Measurements from ENCODE around the gene SPON1. TPM values are rescaled to one million over a fixed set of nuclear protein-coding genes. Genes with fewer than 3 reads are reported as not detected.

SPON1 gene
- total RNA-seq, 1 experiment from 2014 or later: 46.9 TPM

DNA sequence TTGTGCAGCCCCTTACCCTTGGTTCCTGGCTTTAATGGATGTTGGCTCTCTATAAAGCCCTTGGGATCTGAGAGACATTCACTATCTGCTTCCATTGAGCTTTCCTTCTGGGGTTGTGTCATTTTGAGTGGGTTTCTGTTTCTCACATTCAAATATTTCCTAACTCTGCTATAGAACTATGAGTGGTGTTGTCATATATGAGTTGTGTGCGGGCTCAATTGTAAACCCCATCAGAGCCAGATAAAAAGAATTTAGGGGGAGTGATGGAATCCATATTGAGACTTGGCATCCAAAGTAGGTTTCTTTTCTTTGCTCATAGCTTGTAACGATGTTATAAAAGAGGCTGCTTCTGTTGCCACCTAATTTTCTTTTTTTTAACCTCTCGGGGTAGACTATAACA lies 41.8 kb upstream of the SPON1 start:
- Mint-ChIP-seq H3K4me3 (ENCODE audit: unreplicated experiment) (no peak overlapping the region), H3K9me3 (ENCODE audit: unreplicated experiment) (peaks cover 14% of the 10 kb centered on the region), H3K27ac (ENCODE audit: unreplicated experiment) (no peak overlapping the region), H3K36me3 (ENCODE audit: insufficient read depth, unreplicated experiment) (no peaks in the 10 kb centered on the region), H3K27me3 (ENCODE audit: insufficient read depth, unreplicated experiment) (peaks cover 11% of the 10 kb centered on the region), H3K4me1 (ENCODE audit: low read depth, unreplicated experiment) (peaks cover 8% of the 10 kb centered on the region)
- DNase-seq: no peak
- TF ChIP-seq, protein P1, sequence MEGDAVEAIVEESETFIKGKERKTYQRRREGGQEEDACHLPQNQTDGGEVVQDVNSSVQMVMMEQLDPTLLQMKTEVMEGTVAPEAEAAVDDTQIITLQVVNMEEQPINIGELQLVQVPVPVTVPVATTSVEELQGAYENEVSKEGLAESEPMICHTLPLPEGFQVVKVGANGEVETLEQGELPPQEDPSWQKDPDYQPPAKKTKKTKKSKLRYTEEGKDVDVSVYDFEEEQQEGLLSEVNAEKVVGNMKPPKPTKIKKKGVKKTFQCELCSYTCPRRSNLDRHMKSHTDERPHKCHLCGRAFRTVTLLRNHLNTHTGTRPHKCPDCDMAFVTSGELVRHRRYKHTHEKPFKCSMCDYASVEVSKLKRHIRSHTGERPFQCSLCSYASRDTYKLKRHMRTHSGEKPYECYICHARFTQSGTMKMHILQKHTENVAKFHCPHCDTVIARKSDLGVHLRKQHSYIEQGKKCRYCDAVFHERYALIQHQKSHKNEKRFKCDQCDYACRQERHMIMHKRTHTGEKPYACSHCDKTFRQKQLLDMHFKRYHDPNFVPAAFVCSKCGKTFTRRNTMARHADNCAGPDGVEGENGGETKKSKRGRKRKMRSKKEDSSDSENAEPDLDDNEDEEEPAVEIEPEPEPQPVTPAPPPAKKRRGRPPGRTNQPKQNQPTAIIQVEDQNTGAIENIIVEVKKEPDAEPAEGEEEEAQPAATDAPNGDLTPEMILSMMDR (IDR thresholded peaks at IDR 0.05; ENCODE audit: insufficient read depth in 1 of 2, low read depth in 1 of 2, low read length in 1 of 2, severe bottlenecking in 1 of 2, unreplicated experiment in 1 of 2): no peak
- BruUV-seq (replicated peaks): no TSS peak
- CTCF ChIA-PET: no interaction called here
- no peaks in the 10 kb centered on the region; the same call in 1 of the 2 replicates for H3K27me3 ChIP-seq (replicated peaks; ENCODE audit: control insufficient read depth, insufficient read depth, low read length)
- POLR2A ChIA-PET: no interaction called here
- no peaks in the 10 kb centered on the region for H3K4me1 ChIP-seq
- no peaks in the 10 kb centered on the region for H3K9me3 ChIP-seq
- H3K36me3 ChIP-seq (ENCODE audit: control insufficient read depth, insufficient read depth, low read length): no peaks in the 10 kb centered on the region
- no peak overlapping the region for H3K4me3 ChIP-seq (ENCODE audit: low read depth, low read length)
- intact Hi-C loops (cut with micrococcal nuclease; ENCODE audit: unreplicated experiment): no loop called here

DNA sequence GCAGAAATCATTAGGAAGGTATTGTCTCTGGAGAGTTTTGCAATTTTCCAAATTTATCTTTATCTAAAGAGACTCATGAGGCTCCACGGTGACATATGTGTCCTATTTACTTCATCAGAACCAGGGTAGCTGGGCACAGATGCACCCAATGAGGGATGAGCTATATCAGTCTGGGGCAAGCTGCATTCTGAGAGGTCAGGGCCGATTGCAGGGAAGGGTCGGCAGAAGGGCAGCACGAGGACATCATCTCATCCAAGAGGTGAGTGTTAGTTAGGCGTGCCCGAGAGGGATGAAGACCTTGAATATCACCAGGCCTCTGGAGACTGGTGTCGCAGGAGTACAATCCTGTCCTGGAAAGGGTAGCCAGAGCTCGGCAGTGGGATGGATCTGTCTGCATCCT lies 41.0 kb upstream of the SPON1 start:
- BruUV-seq (replicated peaks): no TSS peak
- intact Hi-C loops (cut with micrococcal nuclease; ENCODE audit: unreplicated experiment): no loop called here
- Mint-ChIP-seq H3K9me3 (ENCODE audit: unreplicated experiment) (peaks cover 7% of the 10 kb centered on the region), H3K36me3 (ENCODE audit: insufficient read depth, unreplicated experiment) (no peaks in the 10 kb centered on the region), H3K27me3 (ENCODE audit: insufficient read depth, unreplicated experiment) (peaks cover 11% of the 10 kb centered on the region), H3K4me3 (ENCODE audit: unreplicated experiment) (no peak overlapping the region), H3K27ac (ENCODE audit: unreplicated experiment) (no peak overlapping the region), H3K4me1 (ENCODE audit: low read depth, unreplicated experiment) (peaks cover 3% of the 10 kb centered on the region)
- DNase-seq: no peak
- Histone ChIP-seq H3K9me3 (no peaks in the 10 kb centered on the region), H3K4me1 (no peaks in the 10 kb centered on the region), H3K27me3 (replicated peaks; ENCODE audit: control insufficient read depth, insufficient read depth, low read length) (no peaks in the 10 kb centered on the region; the same call in 1 of the 2 replicates), H3K4me3 (ENCODE audit: low read depth, low read length) (no peak overlapping the region), H3K36me3 (ENCODE audit: control insufficient read depth, insufficient read depth, low read length) (no peaks in the 10 kb centered on the region)
- POLR2A ChIA-PET: no interaction called here
- CTCF ChIA-PET: no interaction called here
- TF ChIP-seq, protein P1 (IDR thresholded peaks at IDR 0.05; ENCODE audit: insufficient read depth in 1 of 2, low read depth in 1 of 2, low read length in 1 of 2, severe bottlenecking in 1 of 2, unreplicated experiment in 1 of 2): no peak

DNA sequence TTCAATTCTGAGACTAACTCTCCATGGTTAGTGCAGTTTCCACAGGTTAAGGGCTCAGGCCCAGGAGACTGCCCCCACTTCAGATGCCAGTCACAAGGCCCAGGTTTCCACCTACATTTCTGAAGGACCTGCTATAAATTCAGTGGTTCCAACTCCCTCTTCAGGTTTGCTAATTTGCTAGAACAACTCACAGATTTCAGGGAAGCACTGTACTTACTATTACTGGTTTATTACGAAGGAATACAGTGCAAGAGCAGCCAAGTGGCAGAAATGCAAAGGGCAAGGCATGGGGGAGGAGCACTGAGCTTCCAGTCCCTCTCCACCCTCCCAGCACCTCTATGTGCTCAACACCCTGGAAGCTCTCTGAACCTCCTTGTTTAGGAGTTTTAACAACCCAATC lies 39.3 kb upstream of the SPON1 start:
- Mint-ChIP-seq H3K4me1 (ENCODE audit: low read depth, unreplicated experiment) (no peaks in the 10 kb centered on the region), H3K9me3 (ENCODE audit: unreplicated experiment) (no peaks in the 10 kb centered on the region), H3K4me3 (ENCODE audit: unreplicated experiment) (no peak overlapping the region), H3K27ac (ENCODE audit: unreplicated experiment) (no peak overlapping the region), H3K36me3 (ENCODE audit: insufficient read depth, unreplicated experiment) (no peaks in the 10 kb centered on the region), H3K27me3 (ENCODE audit: insufficient read depth, unreplicated experiment) (peaks cover 11% of the 10 kb centered on the region)
- POLR2A ChIA-PET: interaction anchor here (0.5 kb wide), 1 partner anchor 460 kb away, joined by 3 read pairs; the partner anchor contains the start of gene BTBD10
- no TSS peak for BruUV-seq (replicated peaks)
- intact Hi-C loops (cut with micrococcal nuclease; ENCODE audit: unreplicated experiment): no loop called here
- TF ChIP-seq, protein P1 (IDR thresholded peaks at IDR 0.05; ENCODE audit: insufficient read depth in 1 of 2, low read depth in 1 of 2, low read length in 1 of 2, severe bottlenecking in 1 of 2, unreplicated experiment in 1 of 2): peak in 1 of 2 experiments; percentile 11
- DNase-seq: no peak
- H3K27me3 ChIP-seq (replicated peaks; ENCODE audit: control insufficient read depth, insufficient read depth, low read length): no peaks in the 10 kb centered on the region; the same call in 1 of the 2 replicates
- H3K4me3 ChIP-seq (ENCODE audit: low read depth, low read length): no peak overlapping the region
- H3K36me3 ChIP-seq (ENCODE audit: control insufficient read depth, insufficient read depth, low read length): no peaks in the 10 kb centered on the region
- no peaks in the 10 kb centered on the region for H3K9me3 ChIP-seq
- CTCF ChIA-PET: interaction anchor here (0.6 kb wide), 1 partner anchor 50 kb away, joined by 3 read pairs; no protein-coding TSS in a partner anchor
- H3K4me1 ChIP-seq: no peaks in the 10 kb centered on the region; the same call in 1 of the 2 replicates
